ENCODE data around the gene ELL.

The ELL gene

GRCh38 chr19:18504886-18505610, 16.8 kb downstream of the ELL start:
- DNase-seq (ENCODE audit: extremely low read depth, low read depth): no peak
- TF ChIP-seq CTCF (IDR thresholded peaks at IDR 0.05; ENCODE audit: low read depth, low read length, missing control alignments): no peak
- no peak overlapping the region for H3K4me3 ChIP-seq (replicated peaks; ENCODE audit: low read depth, low read length)

- no peak overlapping the region for H3K4me3 ChIP-seq (replicated peaks; ENCODE audit: low read depth, low read length)
- DNase-seq (ENCODE audit: extremely low read depth, low read depth): no peak
- TF ChIP-seq CTCF (IDR thresholded peaks at IDR 0.05; ENCODE audit: low read depth, low read length, missing control alignments): no peak
Measured at GRCh38 chr19:18503971-18504885, 17.6 kb downstream of the ELL start.

- DNase-seq (ENCODE audit: extremely low read depth, low read depth): no peak
- TF ChIP-seq CTCF (IDR thresholded peaks at IDR 0.05; ENCODE audit: low read depth, low read length, missing control alignments): no peak
- no peak overlapping the region for H3K4me3 ChIP-seq (replicated peaks; ENCODE audit: low read depth, low read length)
Measured at GRCh38 chr19:18503337-18503970, 18.4 kb downstream of the ELL start.

GRCh38 chr19:18502638-18503294, 19.1 kb downstream of the ELL start:
- H3K4me3 ChIP-seq (replicated peaks; ENCODE audit: low read depth, low read length): no peak overlapping the region
- no peak for TF ChIP-seq CTCF (IDR thresholded peaks at IDR 0.05; ENCODE audit: low read depth, low read length, missing control alignments)
- no peak for DNase-seq (ENCODE audit: extremely low read depth, low read depth)

- no peak for TF ChIP-seq CTCF (IDR thresholded peaks at IDR 0.05; ENCODE audit: low read depth, low read length, missing control alignments)
- H3K4me3 ChIP-seq (replicated peaks; ENCODE audit: low read depth, low read length): no peak overlapping the region
Measured at GRCh38 chr19:18502246-18502637, 19.6 kb downstream of the ELL start.

GRCh38 chr19:18501832-18502231, 20.0 kb downstream of the ELL start:
- no peak for DNase-seq (ENCODE audit: extremely low read depth, low read depth)
- no peak for TF ChIP-seq CTCF (IDR thresholded peaks at IDR 0.05; ENCODE audit: low read depth, low read length, missing control alignments)
- H3K4me3 ChIP-seq (replicated peaks; ENCODE audit: low read depth, low read length): no peak overlapping the region

More at GRCh38 chr19:18502246-18502637, 19.6 kb downstream of the ELL start:
- no peak for DNase-seq (ENCODE audit: extremely low read depth, low read depth)
